Measurements from ENCODE around the gene PAPPA2. TPM values are rescaled to one million over a fixed set of nuclear protein-coding genes. Genes with fewer than 3 reads are reported as not detected.

Gene PAPPA2
- total RNA-seq, 1 donor from 2014 or later: 0.41 TPM

- no peaks in the 10 kb centered on the region for H3K36me3 ChIP-seq
- no peak overlapping the region for H3K4me3 ChIP-seq
- DNase-seq: no peak
- no peak for TF ChIP-seq CTCF (IDR thresholded peaks at IDR 0.05; ENCODE audit: borderline replicate concordance)
- H3K27ac ChIP-seq (replicated peaks): no peak overlapping the region
- intact Hi-C loops (cut with micrococcal nuclease): no loop called here
- no peaks in the 10 kb centered on the region for H3K4me1 ChIP-seq
- no peaks in the 10 kb centered on the region for H3K27me3 ChIP-seq (ENCODE audit: low read depth)
- peaks cover 5% of the 10 kb centered on the region for H3K9me3 ChIP-seq (replicated peaks)
These were observed 42.0 kb downstream of the PAPPA2 start for GRCh38 chr1:176504848-176505553.

GRCh38 chr1:176512966-176513365 lies 50.0 kb downstream of the PAPPA2 start:
- Histone ChIP-seq H3K4me1 (peaks cover 7% of the 10 kb centered on the region), H3K4me3 (no peak overlapping the region), H3K36me3 (no peaks in the 10 kb centered on the region), H3K27me3 (ENCODE audit: low read depth) (no peaks in the 10 kb centered on the region), H3K27ac (replicated peaks) (no peak overlapping the region), H3K9me3 (replicated peaks) (no peaks in the 10 kb centered on the region)
- TF ChIP-seq CTCF (IDR thresholded peaks at IDR 0.05; ENCODE audit: borderline replicate concordance): no peak
- DNase-seq: no peak
- intact Hi-C loops (cut with micrococcal nuclease): no loop called here

- intact Hi-C loops (cut with micrococcal nuclease): no loop called here
- DNase-seq: no peak
- H3K27ac ChIP-seq (replicated peaks): no peak overlapping the region
- no peaks in the 10 kb centered on the region for H3K36me3 ChIP-seq
- no peak for TF ChIP-seq CTCF (IDR thresholded peaks at IDR 0.05; ENCODE audit: borderline replicate concordance)
- H3K27me3 ChIP-seq (ENCODE audit: low read depth): no peaks in the 10 kb centered on the region
- H3K4me3 ChIP-seq: no peak overlapping the region
- no peaks in the 10 kb centered on the region for H3K9me3 ChIP-seq (replicated peaks)
- peaks cover 7% of the 10 kb centered on the region for H3K4me1 ChIP-seq
These were observed 52.3 kb downstream of the PAPPA2 start for GRCh38 chr1:176515310-176515709.

DNA sequence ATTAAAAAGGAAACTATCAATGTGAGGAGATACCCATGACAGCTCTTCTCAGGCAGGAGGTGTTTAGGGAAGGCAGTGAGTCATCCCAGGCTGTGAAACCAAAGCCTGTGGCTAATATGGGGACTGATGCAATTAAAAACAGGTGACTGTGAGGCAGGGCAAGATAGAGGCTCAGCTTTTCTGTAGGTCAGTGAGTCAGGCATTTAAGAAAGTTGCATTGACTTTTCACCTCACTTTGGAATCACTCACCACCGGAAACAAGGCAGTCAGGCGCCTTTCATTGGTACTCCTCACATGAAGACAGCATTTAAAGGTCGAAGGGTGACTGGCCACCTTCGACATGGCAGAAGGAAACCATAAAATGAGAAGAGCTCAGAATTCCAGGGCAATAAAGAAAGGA lies 54.5 kb downstream of the PAPPA2 start:
- no peak overlapping the region for H3K27ac ChIP-seq (replicated peaks)
- DNase-seq: no peak
- H3K4me3 ChIP-seq: no peak overlapping the region
- H3K27me3 ChIP-seq (ENCODE audit: low read depth): no peaks in the 10 kb centered on the region
- TF ChIP-seq CTCF (IDR thresholded peaks at IDR 0.05; ENCODE audit: borderline replicate concordance): no peak
- no peaks in the 10 kb centered on the region for H3K9me3 ChIP-seq (replicated peaks)
- intact Hi-C loops (cut with micrococcal nuclease): no loop called here
- H3K36me3 ChIP-seq: no peaks in the 10 kb centered on the region
- H3K4me1 ChIP-seq: peaks cover 7% of the 10 kb centered on the region

GRCh38 chr1:176521211-176521610 lies 58.2 kb downstream of the PAPPA2 start:
- no peak for TF ChIP-seq CTCF (IDR thresholded peaks at IDR 0.05; ENCODE audit: borderline replicate concordance)

More at GRCh38 chr1:176521211-176521610, 58.2 kb downstream of the PAPPA2 start:
- Histone ChIP-seq H3K27ac (replicated peaks) (no peak overlapping the region), H3K36me3 (no peaks in the 10 kb centered on the region), H3K4me3 (no peak overlapping the region), H3K4me1 (no peaks in the 10 kb centered on the region), H3K9me3 (replicated peaks) (no peaks in the 10 kb centered on the region), H3K27me3 (ENCODE audit: low read depth) (no peaks in the 10 kb centered on the region)
- intact Hi-C loops (cut with micrococcal nuclease): no loop called here
- no peak for DNase-seq

Measured in left ventricle myocardium inferior (tissue), 1 donor.